Liver (tissue), 9 donors: ENCODE results near the gene CD79B. TPM values are rescaled to one million over a fixed set of nuclear protein-coding genes. Genes with fewer than 3 reads are reported as not detected.

ENCODE experiments used
- DNase-seq: peaks from one replicate; pipeline ENCODE4 v3.0.0-alpha.2; 2017; ENCODE audit warnings: low spot score
- H3K27ac ChIP-seq, 2 donors: one replicate each; pipeline ENCODE4 v1.7.0; 2013; ENCODE audit warnings: inconsistent platforms in 2 of 2, low read length in 2 of 2, control low read depth in 1 of 2, low read depth in 1 of 2, mild to moderate bottlenecking in 1 of 2
- H3K27me3 ChIP-seq, 4 donors: one replicate each; pipeline versions ENCODE4 v1.6.1 to v1.7.0; 2013; ENCODE audit warnings: low read length in 3 of 4, inconsistent platforms in 1 of 4, mild to moderate bottlenecking in 1 of 4, moderate library complexity in 1 of 4; ENCODE audit not compliant: control insufficient read depth in 4 of 4, insufficient read depth in 4 of 4
- H3K36me3 ChIP-seq, 4 donors: one replicate each; pipeline versions ENCODE4 v1.6.1 to v1.7.0; 2013; ENCODE audit warnings: low read length in 3 of 4, mild to moderate bottlenecking in 3 of 4, low read depth in 1 of 4, moderate library complexity in 1 of 4; ENCODE audit not compliant: control insufficient read depth in 4 of 4, insufficient read depth in 3 of 4
- H3K4me1 ChIP-seq, 4 donors: one replicate each; pipeline versions ENCODE4 v1.6.1 to v1.7.0; 2013; ENCODE audit warnings: low read length in 3 of 4, mild to moderate bottlenecking in 3 of 4, moderate library complexity in 1 of 4; ENCODE audit not compliant: control insufficient read depth in 4 of 4, insufficient read depth in 4 of 4
- H3K4me3 ChIP-seq, 3 donors: one replicate each; pipeline versions ENCODE4 v1.6.1 to v1.7.0; 2013; ENCODE audit warnings: low read length in 3 of 3, control low read depth in 1 of 3, low read depth in 1 of 3, mild to moderate bottlenecking in 1 of 3
- H3K9ac ChIP-seq, 2 donors: one replicate each; pipeline ENCODE4 v1.7.0; 2013; ENCODE audit warnings: low read length in 2 of 2, mild to moderate bottlenecking in 2 of 2, moderate library complexity in 2 of 2, control low read depth in 1 of 2, low read depth in 1 of 2
- H3K9me3 ChIP-seq, 4 donors: one replicate each; pipeline versions ENCODE4 v1.6.1 to v1.7.0; 2013; ENCODE audit warnings: low read length in 3 of 4; ENCODE audit not compliant: control insufficient read depth in 4 of 4
- ATF3 ChIP-seq: IDR thresholded peaks from 2 replicates; pipeline ENCODE4 v1.6.1; 2016; ENCODE audit warnings: antibody characterized with exemption
- FOXA2 ChIP-seq: IDR thresholded peaks from 2 replicates; pipeline ENCODE4 v1.6.1; 2016; ENCODE audit warnings: antibody characterized with exemption
- GABPA ChIP-seq, 2 donors: IDR thresholded peaks in 1 of 2; conservative IDR thresholded peaks in 1 of 2; 2 replicates each; pipeline ENCODE4 v1.6.1; 2016; ENCODE audit warnings: antibody characterized with exemption in 2 of 2, mild to moderate bottlenecking in 1 of 2, moderate library complexity in 1 of 2
- HNF4G ChIP-seq: IDR thresholded peaks from 2 replicates; pipeline ENCODE4 v1.6.1; 2016; ENCODE audit warnings: antibody characterized with exemption
- JUND ChIP-seq, 2 donors: IDR thresholded peaks; 2 replicates each; pipeline ENCODE4 v1.6.1; 2016; ENCODE audit warnings: antibody characterized with exemption in 2 of 2
- NR2F2 ChIP-seq: IDR thresholded peaks from 2 replicates; pipeline ENCODE4 v1.6.1; 2016; ENCODE audit warnings: antibody characterized with exemption
- RAD21 ChIP-seq, 2 donors: IDR thresholded peaks; 2 replicates each; pipeline ENCODE4 v1.6.1; 2016; ENCODE audit warnings: antibody characterized with exemption in 2 of 2, mild to moderate bottlenecking in 2 of 2
- RXRA ChIP-seq, 2 donors: IDR thresholded peaks; 2 replicates each; pipeline ENCODE4 v1.6.1; 2017 to 2018; ENCODE audit warnings: antibody characterized with exemption in 2 of 2, mild to moderate bottlenecking in 1 of 2
- YY1 ChIP-seq: IDR thresholded peaks from 2 replicates; pipeline ENCODE4 v1.6.1; 2016; ENCODE audit warnings: antibody characterized with exemption, mild to moderate bottlenecking
- WGBS: extraction: QIAGEN DNeasy Blood & Tissue Kit; methylation state at CpG from one replicate; pipeline ENCODE4 v1.1.7; 2013; 5-methylcytosine and 5-hydroxymethylcytosine counted together
- polyA plus RNA-seq, 2 donors: library from polyadenylated mRNA; stranded (reverse) in 1 of 2; unstranded in 1 of 2; fragments of 200-250 nt in 1 of 2; fragments of >200 nt in 1 of 2; fragmentation: Nextera tagmentation in 1 of 2; extraction: Ambion mirVana in 1 of 2; gene quantifications; one replicate each; pipeline versions ENCODE4 v1.2.1 to v1.2.3, GENCODE V29; 2013 to 2015
- total RNA-seq, 2 donors: library from RNA; depleted of rRNA; stranded (reverse); fragments of >200 nt; gene quantifications; one replicate each; pipeline ENCODE4 v1.2.3, GENCODE V29; 2014
- TF ChIP-seq, protein P1 (sequence below): fragments of 150-350 bp; IDR thresholded peaks from 2 replicates; pipeline ENCODE4 v1.5.1; 2017; ENCODE audit warnings: improper control_type of control experiment, low read depth, low read length; ENCODE audit not compliant: missing input control
- TF ChIP-seq, protein P2 (sequence below): IDR thresholded peaks from 2 replicates; pipeline ENCODE4 v1.6.1; 2016; ENCODE audit warnings: antibody characterized with exemption, mild to moderate bottlenecking
- donor health status: healthy.
- donor health status: healthy.
- donor health status: healthy.
- donor health status: healthy.
- donor health status: healthy.

The CD79B gene
- total and polyA plus RNA-seq, 4 donors: 1.3 to 6.5 (median 3.5) TPM

GRCh38 chr17:63955232-63955631 is 23.1 kb upstream of the CD79B start (continued):
- TF ChIP-seq ATF3 (no peak), FOXA2 (no peak), RAD21 (IDR thresholded peaks at IDR 0.05) (no peak), NR2F2 (no peak), YY1 (no peak)
- TF ChIP-seq, protein P1, sequence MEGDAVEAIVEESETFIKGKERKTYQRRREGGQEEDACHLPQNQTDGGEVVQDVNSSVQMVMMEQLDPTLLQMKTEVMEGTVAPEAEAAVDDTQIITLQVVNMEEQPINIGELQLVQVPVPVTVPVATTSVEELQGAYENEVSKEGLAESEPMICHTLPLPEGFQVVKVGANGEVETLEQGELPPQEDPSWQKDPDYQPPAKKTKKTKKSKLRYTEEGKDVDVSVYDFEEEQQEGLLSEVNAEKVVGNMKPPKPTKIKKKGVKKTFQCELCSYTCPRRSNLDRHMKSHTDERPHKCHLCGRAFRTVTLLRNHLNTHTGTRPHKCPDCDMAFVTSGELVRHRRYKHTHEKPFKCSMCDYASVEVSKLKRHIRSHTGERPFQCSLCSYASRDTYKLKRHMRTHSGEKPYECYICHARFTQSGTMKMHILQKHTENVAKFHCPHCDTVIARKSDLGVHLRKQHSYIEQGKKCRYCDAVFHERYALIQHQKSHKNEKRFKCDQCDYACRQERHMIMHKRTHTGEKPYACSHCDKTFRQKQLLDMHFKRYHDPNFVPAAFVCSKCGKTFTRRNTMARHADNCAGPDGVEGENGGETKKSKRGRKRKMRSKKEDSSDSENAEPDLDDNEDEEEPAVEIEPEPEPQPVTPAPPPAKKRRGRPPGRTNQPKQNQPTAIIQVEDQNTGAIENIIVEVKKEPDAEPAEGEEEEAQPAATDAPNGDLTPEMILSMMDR: no peak

DNA sequence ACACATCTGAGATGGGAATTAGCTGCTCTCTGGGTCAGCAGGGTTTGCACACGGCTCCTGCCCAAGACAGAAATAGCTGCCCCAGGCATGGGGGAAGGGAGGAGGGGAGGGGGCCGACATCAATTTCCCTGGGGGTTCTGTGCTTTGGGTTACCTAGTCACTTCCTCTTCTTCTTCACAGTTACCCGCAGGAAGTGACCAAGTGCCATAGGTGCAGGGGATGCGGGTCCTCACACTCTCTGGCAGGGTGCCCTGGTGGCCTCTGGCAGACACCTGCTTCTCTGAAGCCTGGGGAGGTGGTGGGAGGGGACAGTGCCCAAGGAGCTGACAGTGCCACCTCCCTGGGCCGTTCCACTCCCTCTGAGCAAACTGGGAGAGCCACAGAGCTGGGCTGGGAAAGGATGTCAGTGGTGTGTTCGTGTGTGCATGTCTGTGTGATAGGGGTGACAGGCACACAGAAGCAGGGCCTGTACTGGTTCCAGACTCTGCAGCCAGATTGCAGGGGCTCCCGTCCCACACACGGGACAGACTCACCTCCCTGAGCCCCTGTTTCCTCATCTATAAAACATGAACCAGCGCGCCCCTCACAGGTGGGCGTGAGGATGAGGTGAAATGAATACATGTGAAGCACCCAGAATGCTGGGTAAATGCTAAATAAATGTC is 22.4 kb upstream of the CD79B start:
- no peak overlapping the region for H3K27ac ChIP-seq
- no peaks in the 10 kb centered on the region for H3K36me3 ChIP-seq
- no peak for TF ChIP-seq FOXA2
- TF ChIP-seq RXRA (IDR thresholded peaks at IDR 0.05): no peak
- no peak for TF ChIP-seq NR2F2
- TF ChIP-seq JUND (IDR thresholded peaks at IDR 0.05): no peak
- TF ChIP-seq HNF4G: no peak
- no peak for TF ChIP-seq GABPA (IDR thresholded peaks at IDR 0.05 in 1 of 2, conservative IDR thresholded peaks at IDR 0.05 in 1 of 2)
- TF ChIP-seq, protein P2, sequence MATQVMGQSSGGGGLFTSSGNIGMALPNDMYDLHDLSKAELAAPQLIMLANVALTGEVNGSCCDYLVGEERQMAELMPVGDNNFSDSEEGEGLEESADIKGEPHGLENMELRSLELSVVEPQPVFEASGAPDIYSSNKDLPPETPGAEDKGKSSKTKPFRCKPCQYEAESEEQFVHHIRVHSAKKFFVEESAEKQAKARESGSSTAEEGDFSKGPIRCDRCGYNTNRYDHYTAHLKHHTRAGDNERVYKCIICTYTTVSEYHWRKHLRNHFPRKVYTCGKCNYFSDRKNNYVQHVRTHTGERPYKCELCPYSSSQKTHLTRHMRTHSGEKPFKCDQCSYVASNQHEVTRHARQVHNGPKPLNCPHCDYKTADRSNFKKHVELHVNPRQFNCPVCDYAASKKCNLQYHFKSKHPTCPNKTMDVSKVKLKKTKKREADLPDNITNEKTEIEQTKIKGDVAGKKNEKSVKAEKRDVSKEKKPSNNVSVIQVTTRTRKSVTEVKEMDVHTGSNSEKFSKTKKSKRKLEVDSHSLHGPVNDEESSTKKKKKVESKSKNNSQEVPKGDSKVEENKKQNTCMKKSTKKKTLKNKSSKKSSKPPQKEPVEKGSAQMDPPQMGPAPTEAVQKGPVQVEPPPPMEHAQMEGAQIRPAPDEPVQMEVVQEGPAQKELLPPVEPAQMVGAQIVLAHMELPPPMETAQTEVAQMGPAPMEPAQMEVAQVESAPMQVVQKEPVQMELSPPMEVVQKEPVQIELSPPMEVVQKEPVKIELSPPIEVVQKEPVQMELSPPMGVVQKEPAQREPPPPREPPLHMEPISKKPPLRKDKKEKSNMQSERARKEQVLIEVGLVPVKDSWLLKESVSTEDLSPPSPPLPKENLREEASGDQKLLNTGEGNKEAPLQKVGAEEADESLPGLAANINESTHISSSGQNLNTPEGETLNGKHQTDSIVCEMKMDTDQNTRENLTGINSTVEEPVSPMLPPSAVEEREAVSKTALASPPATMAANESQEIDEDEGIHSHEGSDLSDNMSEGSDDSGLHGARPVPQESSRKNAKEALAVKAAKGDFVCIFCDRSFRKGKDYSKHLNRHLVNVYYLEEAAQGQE: no peak
- TF ChIP-seq, protein P1: no peak
- no peak for DNase-seq
- H3K9ac ChIP-seq: no peak overlapping the region
- 65% methylated on average over 11 of the region's 11 CpGs for WGBS
- H3K27me3 ChIP-seq: no peaks in the 10 kb centered on the region
- no peaks in the 10 kb centered on the region for H3K9me3 ChIP-seq
- H3K4me1 ChIP-seq: no peaks in the 10 kb centered on the region
- H3K4me3 ChIP-seq: no peak overlapping the region
